GM12878 (cell line): ENCODE measurements around the gene HAPLN2. TPM values are rescaled to one million over a fixed set of nuclear protein-coding genes. Genes with fewer than 3 reads are reported as not detected.

ENCODE experiments used
- BHLHE40 ChIP-seq, 2 experiments: fragments of 450-650 bp in 1 of 2; IDR thresholded peaks; 2 replicates each; pipeline ENCODE4 v1.6.1; 2011 to 2017; ENCODE audit warnings: low read depth in 2 of 2, borderline replicate concordance in 1 of 2, improper control_type of control experiment in 1 of 2, low read length in 1 of 2, mild to moderate bottlenecking in 1 of 2
- CBX3 ChIP-seq: fragments of 200-600 bp; sonication (generic); IDR thresholded peaks from 2 replicates; pipeline ENCODE4 v1.6.1; 2016; ENCODE audit warnings: low read depth, borderline replicate concordance
- E4F1 ChIP-seq: fragments of 450-650 bp; IDR thresholded peaks from 2 replicates; pipeline ENCODE4 v1.6.1; 2018; ENCODE audit warnings: borderline replicate concordance, mild to moderate bottlenecking; ENCODE audit not compliant: partially characterized antibody
- GATAD2B ChIP-seq: fragments of 450-650 bp; conservative IDR thresholded peaks from 2 replicates; pipeline ENCODE4 v1.6.1; 2017; ENCODE audit warnings: low read depth, mild to moderate bottlenecking, moderate library complexity
- HDAC6 ChIP-seq: fragments of 200-600 bp; sonication (generic); IDR thresholded peaks from one replicate; pipeline ENCODE4 v1.8.0; 2017; ENCODE audit warnings: antibody characterized with exemption; ENCODE audit not compliant: unreplicated experiment
- IKZF1 ChIP-seq: fragments of 450-650 bp; conservative IDR thresholded peaks from 2 replicates; pipeline ENCODE4 v1.6.1; 2017; ENCODE audit warnings: antibody characterized with exemption, mild to moderate bottlenecking
- JUND ChIP-seq: IDR thresholded peaks from 2 replicates; pipeline ENCODE4 v1.6.1; 2012; ENCODE audit warnings: low read depth, mild to moderate bottlenecking, low read length, improper control_type of control experiment, moderate library complexity
- NKRF ChIP-seq: fragments of 450-650 bp; conservative IDR thresholded peaks from 2 replicates; pipeline ENCODE4 v1.6.1; 2017; ENCODE audit warnings: mild to moderate bottlenecking, moderate library complexity
- PAX8 ChIP-seq: fragments of 450-650 bp; IDR thresholded peaks from 2 replicates; pipeline ENCODE4 v1.6.1; 2017; ENCODE audit warnings: mild to moderate bottlenecking, moderate library complexity
- PRDM15 ChIP-seq: fragments of 450-650 bp; formaldehyde crosslinking; IDR thresholded peaks from 2 replicates; pipeline ENCODE4 v1.4.0; 2020; ENCODE audit warnings: mild to moderate bottlenecking, moderate library complexity
- RAD51 ChIP-seq: fragments of 450-650 bp; IDR thresholded peaks from 2 replicates; pipeline ENCODE4 v1.6.1; 2016; ENCODE audit warnings: moderate library complexity, mild to moderate bottlenecking, inconsistent platforms
- REST ChIP-seq: IDR thresholded peaks from 2 replicates; pipeline ENCODE4 v1.6.1; 2012; ENCODE audit warnings: mild to moderate bottlenecking, low read depth, low read length
- SPI1 ChIP-seq: IDR thresholded peaks from 2 replicates; pipeline ENCODE4 v1.6.1; 2011; ENCODE audit warnings: low read depth, mild to moderate bottlenecking, low read length, moderate library complexity, borderline replicate concordance; ENCODE audit not compliant: insufficient read depth
- STAT3 ChIP-seq: IDR thresholded peaks from 2 replicates; pipeline ENCODE4 v1.6.1; 2011; ENCODE audit warnings: low read depth, low read length, improper control_type of control experiment
- SUZ12 ChIP-seq: fragments of 200-600 bp; sonication (generic); IDR thresholded peaks from one replicate; pipeline ENCODE4 v1.6.1; 2018; ENCODE audit warnings: antibody characterized with exemption, mild to moderate bottlenecking; ENCODE audit not compliant: unreplicated experiment
- WRNIP1 ChIP-seq: IDR thresholded peaks from 2 replicates; pipeline ENCODE4 v1.6.1; 2011; ENCODE audit warnings: low read depth, low read length, improper control_type of control experiment, borderline replicate concordance
- YY1 ChIP-seq: IDR thresholded peaks from 2 replicates; pipeline ENCODE4 v1.6.1; 2011; ENCODE audit warnings: low read depth, mild to moderate bottlenecking, low read length
- ZSCAN29 ChIP-seq: fragments of 450-650 bp; IDR thresholded peaks from 2 replicates; pipeline ENCODE4 v1.6.1; 2017; ENCODE audit warnings: mild to moderate bottlenecking, moderate library complexity
- polyA plus RNA-seq, 11 experiments: library from polyadenylated mRNA; depleted of rRNA in 4 of 11; unstranded in 6 of 11; stranded (reverse) in 5 of 11; fragments of >200 nt; fragmentation: Nextera tagmentation in 4 of 11; fragmentation: Illumina TruSeq in 1 of 11; extraction: Ambion mirVana in 4 of 11; extraction: Trizol in 1 of 11; gene quantifications; 1 replicate in 1 of 11; 2 replicates in 10 of 11; pipeline versions ENCODE4 v1.2.1 to v1.2.3, GENCODE V29; 2011 to 2016; ENCODE audit warnings: inconsistent platforms in 2 of 11, missing spikeins in 2 of 11, low read depth in 1 of 11
- total RNA-seq, 4 experiments: library from RNA; depleted of rRNA in 3 of 4; stranded (reverse); fragments of >200 nt in 3 of 4; fragmentation: Illumina TruSeq in 1 of 4; extraction: Trizol in 1 of 4; gene quantifications; 2 replicates each; pipeline versions ENCODE4 v1.2.1 to v1.2.3, GENCODE V29; 2013 to 2021

Gene HAPLN2
- total and polyA plus RNA-seq, 10 of the 15 experiments (the other 5 are each of a cell fraction or from before 2014, with no cell fraction given): 0.15 to 0.24 TPM; not detected in 8

DNA sequence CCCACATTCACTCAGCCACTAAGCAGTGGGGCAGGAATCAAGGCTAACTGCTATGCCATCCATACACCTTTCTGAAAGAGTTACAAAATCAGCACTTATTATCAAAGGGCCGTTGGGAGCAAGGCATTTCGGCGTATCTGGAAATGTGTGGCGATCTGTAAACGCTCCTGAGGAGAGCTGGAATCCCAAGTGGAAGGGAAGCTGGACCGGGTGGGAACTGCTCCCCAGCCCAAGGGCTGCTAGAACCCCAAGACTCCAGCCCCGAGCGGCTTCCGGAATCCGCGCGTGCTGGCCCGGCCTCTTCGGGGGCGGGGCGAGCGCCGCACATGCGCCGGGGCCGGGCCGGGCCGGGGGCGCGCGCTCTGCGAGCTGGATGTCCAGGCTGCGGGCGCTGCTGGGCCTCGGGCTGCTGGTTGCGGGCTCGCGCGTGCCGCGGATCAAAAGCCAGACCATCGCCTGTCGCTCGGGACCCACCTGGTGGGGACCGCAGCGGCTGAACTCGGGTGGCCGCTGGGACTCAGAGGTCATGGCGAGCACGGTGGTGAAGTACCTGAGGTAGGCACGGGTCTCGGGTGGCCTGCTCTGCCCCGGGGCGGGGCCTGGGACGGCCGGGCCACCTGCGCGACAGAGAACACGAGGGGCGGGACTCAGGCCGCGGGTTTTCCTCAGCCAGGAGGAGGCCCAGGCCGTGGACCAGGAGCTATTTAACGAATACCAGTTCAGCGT is 27.6 kb upstream of the HAPLN2 start, which contains the start of gene NAXE (continued):
- no peak for TF ChIP-seq REST
- no peak for TF ChIP-seq WRNIP1
- 0 out of 2 replicates have a peak, but pooled peaks have one; percentile 5 for TF ChIP-seq SPI1
- TF ChIP-seq ZSCAN29: no peak
- no peak for TF ChIP-seq SUZ12
- TF ChIP-seq CBX3: no peak
- TF ChIP-seq GATAD2B: peak; percentile 86
- TF ChIP-seq PRDM15 (CRISPR knock-in tag): no peak
- no peak for TF ChIP-seq E4F1
- no peak for TF ChIP-seq PAX8
- no peak for TF ChIP-seq RAD51
- TF ChIP-seq IKZF1: peak; percentile 56
- peak; percentile 75 for TF ChIP-seq NKRF
- TF ChIP-seq HDAC6: peak; percentile 48
- no peak for TF ChIP-seq JUND
- no peak; a peak in 3 of 4 replicates for TF ChIP-seq BHLHE40 (IDR thresholded peaks at IDR 0.05; ENCODE audit: borderline replicate concordance in 1 of 2, low read depth in 2 of 2, low read length in 1 of 2)
- no peak for TF ChIP-seq YY1
- no peak for TF ChIP-seq STAT3
